ENCODE measurements around the gene C10orf90. TPM values are rescaled to one million over a fixed set of nuclear protein-coding genes. Genes with fewer than 3 reads are reported as not detected.

C10orf90 gene
- total RNA-seq, 1 donor from 2014 or later = not detected

DNA sequence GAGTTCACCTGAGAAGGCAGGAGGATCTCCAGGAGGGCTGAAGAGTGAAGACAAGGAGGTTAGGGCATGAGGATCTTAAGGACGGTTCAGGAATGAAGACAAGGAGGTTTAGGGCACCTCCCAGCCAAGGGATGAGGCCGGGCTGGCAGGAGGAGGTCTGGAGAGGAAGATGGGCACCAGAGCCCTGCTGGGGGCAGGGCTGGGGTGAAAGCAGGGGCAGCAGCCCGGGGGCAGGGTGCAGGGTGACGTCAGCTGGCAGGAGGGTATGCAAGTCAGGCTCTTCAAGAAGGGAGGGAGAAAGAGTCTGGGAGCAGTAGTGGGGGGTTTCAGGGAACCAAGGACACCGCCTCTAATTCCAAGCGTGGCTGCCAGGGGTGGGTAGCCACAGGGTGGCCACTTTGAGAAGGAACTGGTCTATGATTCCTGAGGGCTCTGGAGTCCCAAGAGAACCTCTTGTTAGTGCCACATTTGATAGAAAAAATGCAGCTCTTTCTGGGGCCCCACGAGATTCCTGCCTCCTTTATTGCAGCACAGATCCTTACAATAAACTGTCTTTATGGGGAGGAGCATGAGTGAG lies 101.6 kb downstream of the C10orf90 start:
- H3K27me3 Mint-ChIP-seq = peaks cover 46% of the 10 kb centered on the region
- H3K9me3 Mint-ChIP-seq (ENCODE audit: low read depth) = no peaks in the 10 kb centered on the region
- H3K4me1 Mint-ChIP-seq (ENCODE audit: low read depth) = peaks cover 6% of the 10 kb centered on the region
- TF ChIP-seq, protein P1, sequence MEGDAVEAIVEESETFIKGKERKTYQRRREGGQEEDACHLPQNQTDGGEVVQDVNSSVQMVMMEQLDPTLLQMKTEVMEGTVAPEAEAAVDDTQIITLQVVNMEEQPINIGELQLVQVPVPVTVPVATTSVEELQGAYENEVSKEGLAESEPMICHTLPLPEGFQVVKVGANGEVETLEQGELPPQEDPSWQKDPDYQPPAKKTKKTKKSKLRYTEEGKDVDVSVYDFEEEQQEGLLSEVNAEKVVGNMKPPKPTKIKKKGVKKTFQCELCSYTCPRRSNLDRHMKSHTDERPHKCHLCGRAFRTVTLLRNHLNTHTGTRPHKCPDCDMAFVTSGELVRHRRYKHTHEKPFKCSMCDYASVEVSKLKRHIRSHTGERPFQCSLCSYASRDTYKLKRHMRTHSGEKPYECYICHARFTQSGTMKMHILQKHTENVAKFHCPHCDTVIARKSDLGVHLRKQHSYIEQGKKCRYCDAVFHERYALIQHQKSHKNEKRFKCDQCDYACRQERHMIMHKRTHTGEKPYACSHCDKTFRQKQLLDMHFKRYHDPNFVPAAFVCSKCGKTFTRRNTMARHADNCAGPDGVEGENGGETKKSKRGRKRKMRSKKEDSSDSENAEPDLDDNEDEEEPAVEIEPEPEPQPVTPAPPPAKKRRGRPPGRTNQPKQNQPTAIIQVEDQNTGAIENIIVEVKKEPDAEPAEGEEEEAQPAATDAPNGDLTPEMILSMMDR (IDR thresholded peaks at IDR 0.05; ENCODE audit: unreplicated experiment) = no peak
- H3K27ac Mint-ChIP-seq = no peak overlapping the region
- no peak for DNase-seq (ENCODE audit: low spot score, unreplicated experiment)
- H3K4me3 Mint-ChIP-seq (ENCODE audit: low read depth) = no peak overlapping the region
- no peaks in the 10 kb centered on the region for H3K36me3 Mint-ChIP-seq (ENCODE audit: insufficient read depth)

DNA sequence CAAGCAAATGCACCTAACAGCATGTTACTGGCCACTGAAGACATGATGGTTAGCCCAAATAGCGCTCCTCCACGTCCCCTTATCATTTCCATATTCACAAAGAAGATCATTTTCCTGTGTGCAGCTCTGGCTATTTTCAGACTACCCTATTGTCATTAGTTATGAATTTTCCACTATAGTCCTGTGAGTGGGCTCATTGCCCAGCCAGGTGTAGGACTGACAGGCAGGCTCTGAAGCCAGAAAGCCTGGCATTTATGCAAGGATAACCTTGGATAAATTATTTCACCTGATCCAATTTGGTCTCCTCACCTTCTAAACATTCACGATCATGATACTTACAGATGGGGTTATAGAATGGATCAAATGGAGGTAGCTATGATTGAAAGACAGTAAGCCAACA lies 104.6 kb downstream of the C10orf90 start:
- H3K4me3 Mint-ChIP-seq (ENCODE audit: low read depth) = no peak overlapping the region
- peaks cover 59% of the 10 kb centered on the region for H3K27me3 Mint-ChIP-seq
- H3K4me1 Mint-ChIP-seq (ENCODE audit: low read depth) = peaks cover 14% of the 10 kb centered on the region
- DNase-seq (ENCODE audit: low spot score, unreplicated experiment) = no peak
- no peaks in the 10 kb centered on the region for H3K9me3 Mint-ChIP-seq (ENCODE audit: low read depth)
- no peak overlapping the region for H3K27ac Mint-ChIP-seq
- TF ChIP-seq, protein P1 (IDR thresholded peaks at IDR 0.05; ENCODE audit: unreplicated experiment) = no peak
- H3K36me3 Mint-ChIP-seq (ENCODE audit: insufficient read depth) = no peaks in the 10 kb centered on the region

DNA sequence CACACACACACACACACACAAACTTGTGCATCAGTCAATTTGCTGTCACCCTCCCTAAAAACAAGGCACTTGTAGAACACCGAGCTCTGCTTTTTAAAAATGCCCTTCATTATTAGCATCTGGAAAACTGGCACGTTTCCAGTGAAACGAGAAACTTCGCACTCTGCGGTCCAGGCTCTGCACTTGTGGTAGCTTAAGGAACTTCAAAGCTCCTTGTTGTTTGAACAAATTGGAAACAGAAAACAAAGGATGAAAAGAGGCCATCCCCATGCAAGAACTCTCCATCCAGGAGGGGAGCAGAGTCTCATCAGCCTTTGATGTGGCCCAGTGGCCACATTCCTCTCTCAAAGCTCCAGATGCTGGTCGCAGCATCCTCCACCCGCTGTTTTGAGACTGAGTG lies 105.1 kb downstream of the C10orf90 start:
- Mint-ChIP-seq H3K4me1 (ENCODE audit: low read depth) (peaks cover 14% of the 10 kb centered on the region), H3K36me3 (ENCODE audit: insufficient read depth) (no peaks in the 10 kb centered on the region), H3K27me3 (peaks cover 56% of the 10 kb centered on the region), H3K9me3 (ENCODE audit: low read depth) (no peaks in the 10 kb centered on the region), H3K27ac (no peak overlapping the region), H3K4me3 (ENCODE audit: low read depth) (no peak overlapping the region)
- no peak for DNase-seq (ENCODE audit: low spot score, unreplicated experiment)
- TF ChIP-seq, protein P1 (IDR thresholded peaks at IDR 0.05; ENCODE audit: unreplicated experiment) = no peak

DNA sequence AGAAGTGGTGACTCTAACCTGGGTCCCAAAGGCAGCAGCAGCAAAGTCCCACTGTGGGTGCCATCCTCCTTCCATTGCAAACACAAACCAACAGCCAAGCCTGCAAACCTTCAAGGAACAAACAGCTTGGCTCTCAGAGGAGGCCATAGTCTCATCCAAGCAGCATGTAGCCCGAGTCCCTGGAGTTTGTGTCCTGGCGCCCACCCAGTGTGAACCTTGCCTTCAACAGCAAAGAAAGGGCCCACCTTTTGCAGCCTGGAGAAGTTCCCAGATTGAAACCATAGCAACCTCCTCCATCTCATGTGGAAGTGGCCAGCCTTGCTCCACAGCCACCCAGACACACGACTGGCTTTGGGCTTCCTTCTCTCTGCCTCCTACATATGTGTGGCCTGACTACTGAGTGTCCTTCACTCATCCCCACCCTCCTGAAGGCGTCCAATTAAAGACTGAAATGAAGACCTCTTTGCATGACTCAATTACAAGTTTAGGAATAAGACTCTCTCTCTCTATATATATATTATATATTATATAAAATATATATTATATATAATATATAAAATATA lies 106.1 kb downstream of the C10orf90 start:
- Mint-ChIP-seq H3K4me1 (ENCODE audit: low read depth) (peaks cover 10% of the 10 kb centered on the region), H3K27me3 (peaks cover 51% of the 10 kb centered on the region), H3K4me3 (ENCODE audit: low read depth) (no peak overlapping the region), H3K9me3 (ENCODE audit: low read depth) (no peaks in the 10 kb centered on the region), H3K36me3 (ENCODE audit: insufficient read depth) (no peaks in the 10 kb centered on the region), H3K27ac (no peak overlapping the region)
- no peak for DNase-seq (ENCODE audit: low spot score, unreplicated experiment)
- TF ChIP-seq, protein P1 (IDR thresholded peaks at IDR 0.05; ENCODE audit: unreplicated experiment) = no peak

DNA sequence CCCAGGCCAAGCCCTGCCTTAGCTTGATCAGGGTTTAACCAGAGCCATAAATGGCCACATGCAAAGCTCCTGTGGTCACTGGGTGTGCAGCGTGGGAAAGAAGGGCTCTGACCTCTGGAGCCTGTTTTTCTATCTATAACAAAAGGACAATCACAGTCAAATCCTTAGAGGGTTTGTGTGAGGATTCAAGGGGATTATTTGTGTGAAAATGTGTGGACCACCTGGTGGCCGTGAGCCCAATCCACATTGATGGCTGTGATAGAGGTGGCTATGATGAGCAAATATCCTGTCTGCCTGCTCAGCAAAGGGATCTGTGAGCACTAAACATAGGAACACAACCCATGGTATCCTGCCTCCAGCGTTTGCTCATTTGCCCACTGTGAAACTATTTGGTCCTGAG lies 107.1 kb downstream of the C10orf90 start:
- Mint-ChIP-seq H3K4me1 (ENCODE audit: low read depth) (peaks cover 8% of the 10 kb centered on the region), H3K27ac (no peak overlapping the region), H3K36me3 (ENCODE audit: insufficient read depth) (no peaks in the 10 kb centered on the region), H3K9me3 (ENCODE audit: low read depth) (no peaks in the 10 kb centered on the region), H3K27me3 (peaks cover 44% of the 10 kb centered on the region), H3K4me3 (ENCODE audit: low read depth) (no peak overlapping the region)
- DNase-seq (ENCODE audit: low spot score, unreplicated experiment) = no peak
- TF ChIP-seq, protein P1 (IDR thresholded peaks at IDR 0.05; ENCODE audit: unreplicated experiment) = no peak
